Activated CD8-positive, alpha-beta memory T cell treated with anti-CD3 and anti-CD28 coated beads, Interleukin-2, amount 50 U/mL, for 48 hours (primary cell): ENCODE data around the gene DUSP5.

ENCODE experiments used
- DNase-seq: peaks from one replicate; pipeline ENCODE4 v3.0.0-alpha.2; 2020

Gene DUSP5

DNA sequence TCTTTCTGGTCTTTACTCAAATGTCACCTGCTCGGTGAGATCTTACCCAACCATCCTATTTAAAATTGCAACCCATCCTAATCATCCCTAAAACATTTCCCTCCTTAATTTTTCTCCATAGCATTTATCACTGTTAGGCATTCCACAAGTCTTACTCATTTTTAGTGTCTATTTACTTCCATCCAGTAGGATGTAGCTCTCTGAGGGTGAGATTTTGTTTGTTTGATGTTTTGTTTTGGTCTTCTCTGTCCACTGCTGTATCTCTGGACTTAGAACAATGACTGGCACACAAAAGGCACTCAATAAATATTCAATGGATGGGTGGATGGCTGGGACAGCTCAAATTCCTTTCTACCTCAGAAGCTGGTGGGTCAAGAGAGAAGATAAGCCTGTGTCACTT is 15.8 kb upstream of the DUSP5 start:
- DNase-seq = no peak

DNA sequence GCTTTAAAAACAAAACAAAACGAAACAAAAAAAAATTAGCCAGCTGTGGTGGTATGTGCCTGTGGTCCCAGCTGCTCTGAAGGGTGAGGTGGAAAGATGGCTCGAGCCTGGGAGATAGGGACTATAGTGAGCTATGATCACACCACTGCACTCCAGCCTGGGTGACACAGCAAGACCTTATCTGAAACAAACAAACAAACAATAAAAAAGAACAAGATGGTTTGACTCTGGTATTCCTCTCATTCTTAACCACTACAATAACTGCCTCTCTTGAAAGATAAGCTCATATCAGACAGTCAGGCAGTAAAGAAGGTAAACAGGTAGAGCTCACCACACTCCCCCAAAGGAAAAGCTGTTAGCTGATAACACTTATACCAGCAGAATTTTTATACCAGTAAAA is 14.1 kb upstream of the DUSP5 start:
- DNase-seq = no peak

- DNase-seq = no peak
These were observed 12.2 kb upstream of the DUSP5 start for GRCh38 chr10:110485541-110485940.

DNA sequence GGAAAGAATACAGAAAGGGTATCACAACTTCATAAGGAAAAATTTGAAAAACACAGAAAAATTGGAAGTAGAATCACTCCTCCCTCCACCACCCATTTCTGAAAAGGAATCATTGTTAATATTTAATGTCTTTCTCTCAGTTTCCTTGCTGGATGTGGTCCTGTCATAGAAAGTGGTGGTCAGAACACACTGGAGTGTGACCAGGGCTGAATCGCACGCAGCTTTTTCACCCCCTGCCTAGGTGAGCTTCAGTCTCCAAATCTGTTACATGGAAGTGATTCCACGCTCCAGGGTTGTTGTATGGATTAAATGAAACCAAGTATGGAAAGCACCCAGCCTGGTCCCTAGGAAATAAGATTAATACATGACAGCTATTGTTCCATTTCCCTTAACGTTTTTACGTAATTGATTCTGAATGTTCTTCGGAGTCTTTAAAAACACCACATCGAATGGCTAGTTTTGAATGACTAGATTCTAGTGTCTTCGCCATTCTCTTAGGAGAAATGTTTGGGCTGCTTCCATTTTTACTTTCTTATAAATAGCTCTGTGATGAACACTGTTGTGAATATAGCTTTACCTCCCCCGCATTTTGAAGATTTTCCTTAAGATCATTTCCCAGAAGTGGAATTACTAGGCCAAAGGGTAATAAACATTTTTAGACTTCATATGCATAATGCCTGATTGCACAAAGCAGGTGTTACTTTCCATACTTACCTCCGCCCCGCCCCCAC is 10.9 kb upstream of the DUSP5 start:
- no peak for DNase-seq

DNA sequence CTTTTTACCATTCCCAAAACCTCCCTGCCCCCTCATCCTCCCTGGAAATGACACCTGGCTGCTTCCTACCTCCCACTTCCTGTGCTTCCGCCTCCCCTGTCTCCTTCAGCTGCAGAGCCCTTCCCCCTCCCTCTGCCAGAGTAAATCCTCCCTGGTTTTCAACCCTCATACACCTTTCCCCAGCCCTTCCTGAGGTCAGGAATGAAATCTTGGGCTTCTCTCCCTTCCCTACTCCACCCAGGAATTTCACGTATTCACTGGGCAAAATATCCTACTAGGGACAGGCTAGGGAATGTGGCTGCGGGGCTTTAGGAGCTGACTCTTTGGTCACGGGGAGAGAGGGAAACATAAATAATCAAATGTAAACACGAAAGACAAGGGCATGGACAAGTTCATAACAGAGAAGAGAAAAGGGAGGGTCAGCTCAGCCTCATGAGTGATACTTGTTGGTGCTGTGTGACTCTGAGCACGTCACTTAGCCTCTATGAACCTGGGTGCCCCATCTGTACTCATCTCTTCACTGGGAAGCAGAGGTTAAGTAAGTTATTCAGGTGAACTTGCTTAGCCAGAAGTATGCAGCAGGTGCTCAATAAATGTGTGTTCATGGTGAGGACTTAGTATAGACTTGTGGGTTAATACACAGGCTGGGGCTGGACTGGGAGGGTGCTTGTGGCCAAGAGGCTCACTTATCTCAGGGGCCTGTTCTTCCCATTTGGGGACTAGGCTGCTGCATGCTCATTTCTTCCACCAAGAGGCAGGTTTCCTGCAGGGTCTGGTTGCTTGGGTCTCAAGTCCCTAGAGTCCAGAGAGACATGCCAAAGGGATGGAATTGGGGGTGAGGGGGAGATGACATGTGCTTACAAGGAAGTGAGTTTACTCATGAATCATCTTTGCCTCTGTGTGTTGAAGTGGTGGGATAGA is 10.0 kb upstream of the DUSP5 start:
- no peak for DNase-seq

DNA sequence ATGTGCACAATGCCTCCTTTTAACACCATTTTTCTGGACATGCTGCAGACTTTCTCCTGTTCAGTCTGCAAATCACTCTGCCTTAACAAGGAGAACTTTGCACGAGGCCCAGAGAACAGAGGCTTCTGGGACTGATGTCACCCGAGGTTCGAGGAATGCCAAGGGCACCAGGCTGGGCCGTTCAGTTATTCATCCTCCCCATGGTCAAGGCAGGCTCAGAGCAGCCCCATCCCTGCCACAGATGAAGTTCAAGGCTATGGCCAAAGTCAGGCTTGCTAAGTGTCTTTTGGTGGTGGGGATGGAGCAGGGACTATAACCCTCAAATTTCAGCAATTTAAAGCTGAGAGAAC is 9.4 kb upstream of the DUSP5 start:
- DNase-seq = no peak

- DNase-seq = no peak
These were observed 8.8 kb upstream of the DUSP5 start for GRCh38 chr10:110488940-110489339.

DNA sequence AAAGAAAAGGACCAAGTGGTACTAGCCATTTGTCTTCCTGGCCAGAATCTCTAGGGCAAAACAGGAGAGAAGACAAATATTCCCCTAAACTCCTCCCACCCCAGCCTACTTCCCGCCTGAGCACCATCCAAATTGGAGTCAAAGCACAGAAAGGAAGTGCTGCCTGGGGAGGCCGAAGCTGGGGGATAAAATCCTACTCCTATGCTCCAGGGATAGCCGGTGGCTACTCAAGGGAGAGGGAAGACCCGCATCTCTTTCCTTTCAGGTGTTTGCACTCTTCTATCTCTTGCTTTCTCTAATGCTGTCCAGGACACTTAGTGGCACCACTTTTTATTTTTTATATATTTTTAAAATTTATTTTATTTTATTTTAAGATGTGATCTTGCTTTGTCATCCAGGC is 7.1 kb upstream of the DUSP5 start:
- DNase-seq = no peak

- no peak for DNase-seq
These were observed 6.4 kb upstream of the DUSP5 start for GRCh38 chr10:110491346-110491745.

- DNase-seq = no peak
These were observed 5.5 kb upstream of the DUSP5 start for GRCh38 chr10:110492069-110492822.

DNA sequence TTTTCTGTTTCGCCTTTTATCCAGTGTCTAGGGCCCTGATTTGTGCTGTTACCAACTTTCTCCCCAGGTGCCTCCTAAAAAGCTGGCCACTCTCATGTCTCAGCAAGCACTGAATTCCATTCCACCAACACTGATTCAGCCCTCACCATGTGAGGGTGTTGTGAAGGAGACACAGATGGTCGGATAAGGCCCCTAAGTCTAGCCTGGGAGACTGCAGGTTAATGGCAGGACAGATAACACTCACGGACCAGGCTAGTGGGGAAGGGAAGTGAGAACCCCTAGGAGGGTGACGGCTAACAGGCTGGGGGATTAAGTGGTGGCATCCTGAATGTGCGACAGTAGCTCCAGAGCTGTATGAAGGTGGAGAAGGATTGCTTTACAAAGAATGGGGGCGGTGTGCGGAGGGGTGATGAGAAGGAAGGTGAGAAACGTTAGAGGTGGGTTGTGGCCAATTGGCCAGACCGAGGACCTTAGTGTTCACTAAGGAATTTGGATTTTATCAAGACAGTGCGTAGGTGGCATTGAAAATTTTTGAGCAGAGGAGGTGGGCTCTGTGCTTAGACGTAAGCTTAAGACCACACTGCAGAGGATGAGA is 3.8 kb upstream of the DUSP5 start:
- DNase-seq = no peak

GRCh38 chr10:110494532-110494931 is 3.2 kb upstream of the DUSP5 start:
- DNase-seq = no peak

DNA sequence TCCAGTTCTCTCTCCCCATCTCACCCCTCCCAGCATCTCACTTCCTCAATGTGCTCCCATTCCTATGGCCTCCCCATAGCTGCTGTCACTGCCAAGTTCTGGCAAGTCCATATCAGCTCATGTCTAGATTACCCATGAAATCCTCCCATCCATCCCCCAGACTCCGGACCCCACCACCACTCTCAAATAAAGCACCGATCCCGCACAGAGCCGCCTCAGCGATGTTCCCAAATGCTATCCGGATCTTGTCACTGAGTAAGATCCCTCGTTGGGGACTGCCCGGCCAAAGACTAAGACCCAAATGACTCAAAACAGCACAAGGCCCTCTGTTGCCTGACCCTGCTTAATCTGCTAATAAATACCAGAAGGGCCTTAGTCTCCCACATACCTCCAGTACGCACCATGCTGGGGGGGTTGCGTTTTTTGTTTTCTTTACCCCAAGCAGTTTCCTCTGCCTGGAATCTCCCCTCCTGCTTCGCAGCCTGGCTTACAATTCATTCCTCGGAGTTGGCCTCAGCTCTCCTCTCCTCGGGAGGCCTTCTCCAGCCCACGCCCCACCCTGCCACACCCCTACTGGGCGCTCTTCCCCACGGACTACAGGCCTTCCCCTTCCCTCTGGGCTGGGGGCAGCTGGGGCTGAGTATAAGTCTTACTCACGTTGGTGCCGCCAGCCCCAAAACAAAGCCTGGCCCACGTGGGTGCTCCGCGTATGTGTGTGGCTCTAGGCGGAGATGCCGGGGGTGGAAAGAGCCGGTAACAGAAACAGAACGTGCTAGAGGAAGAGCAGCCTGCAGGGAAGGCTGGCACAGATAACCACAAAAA is 1.8 kb upstream of the DUSP5 start:
- DNase-seq = peak; percentile 71

- no peak for DNase-seq
These were observed 912 bp upstream of the DUSP5 start for GRCh38 chr10:110496553-110497437.

- DNase-seq = peak; percentile 79
These were observed 627 bp downstream of the DUSP5 start for GRCh38 chr10:110498087-110498981.

GRCh38 chr10:110498982-110499795 is 1.5 kb downstream of the DUSP5 start:
- peak; percentile 74 for DNase-seq

- DNase-seq = no peak
These were observed 2.2 kb downstream of the DUSP5 start for GRCh38 chr10:110499796-110500514.

GRCh38 chr10:110500515-110500905 is 2.8 kb downstream of the DUSP5 start:
- no peak for DNase-seq
